ENCODE measurements around the gene ENTPD1. TPM values are rescaled to one million over a fixed set of nuclear protein-coding genes. Genes with fewer than 3 reads are reported as not detected.

Gene ENTPD1
- total RNA-seq, 1 donor from 2014 or later = 1.5 TPM

DNA sequence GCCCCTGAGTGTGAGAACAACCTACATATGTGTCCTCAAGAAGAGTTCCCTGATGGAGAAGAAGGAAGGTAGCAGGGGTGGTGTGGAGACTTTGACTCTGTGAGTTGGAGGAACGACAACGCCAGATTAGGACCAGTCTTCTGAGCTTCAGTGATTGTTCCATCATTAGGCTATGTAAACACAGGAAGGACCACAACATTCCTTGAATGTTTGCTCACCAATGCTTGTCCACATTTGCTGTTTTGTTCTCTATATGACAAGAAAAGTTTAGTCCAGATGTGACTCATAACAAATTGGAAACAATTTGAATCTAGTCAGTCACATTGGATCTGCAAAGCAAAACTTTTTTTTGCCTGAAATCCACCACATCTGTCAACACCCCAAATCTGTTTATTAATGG, 62.7 kb downstream of the ENTPD1 start:
- Mint-ChIP-seq H3K27me3 (ENCODE audit: unreplicated experiment) (no peaks in the 10 kb centered on the region), H3K4me3 (ENCODE audit: unreplicated experiment) (no peak overlapping the region), H3K27ac (ENCODE audit: unreplicated experiment) (no peak overlapping the region), H3K36me3 (ENCODE audit: unreplicated experiment) (no peaks in the 10 kb centered on the region), H3K4me1 (ENCODE audit: unreplicated experiment) (peaks cover 21% of the 10 kb centered on the region), H3K9me3 (ENCODE audit: unreplicated experiment) (peaks cover 3% of the 10 kb centered on the region)
- TF ChIP-seq, protein P1, sequence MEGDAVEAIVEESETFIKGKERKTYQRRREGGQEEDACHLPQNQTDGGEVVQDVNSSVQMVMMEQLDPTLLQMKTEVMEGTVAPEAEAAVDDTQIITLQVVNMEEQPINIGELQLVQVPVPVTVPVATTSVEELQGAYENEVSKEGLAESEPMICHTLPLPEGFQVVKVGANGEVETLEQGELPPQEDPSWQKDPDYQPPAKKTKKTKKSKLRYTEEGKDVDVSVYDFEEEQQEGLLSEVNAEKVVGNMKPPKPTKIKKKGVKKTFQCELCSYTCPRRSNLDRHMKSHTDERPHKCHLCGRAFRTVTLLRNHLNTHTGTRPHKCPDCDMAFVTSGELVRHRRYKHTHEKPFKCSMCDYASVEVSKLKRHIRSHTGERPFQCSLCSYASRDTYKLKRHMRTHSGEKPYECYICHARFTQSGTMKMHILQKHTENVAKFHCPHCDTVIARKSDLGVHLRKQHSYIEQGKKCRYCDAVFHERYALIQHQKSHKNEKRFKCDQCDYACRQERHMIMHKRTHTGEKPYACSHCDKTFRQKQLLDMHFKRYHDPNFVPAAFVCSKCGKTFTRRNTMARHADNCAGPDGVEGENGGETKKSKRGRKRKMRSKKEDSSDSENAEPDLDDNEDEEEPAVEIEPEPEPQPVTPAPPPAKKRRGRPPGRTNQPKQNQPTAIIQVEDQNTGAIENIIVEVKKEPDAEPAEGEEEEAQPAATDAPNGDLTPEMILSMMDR (IDR thresholded peaks at IDR 0.05) = no peak
- no peak for DNase-seq (ENCODE audit: extremely low spot score, unreplicated experiment)

- TF ChIP-seq, protein P1 (IDR thresholded peaks at IDR 0.05) = no peak
- Mint-ChIP-seq H3K4me3 (ENCODE audit: unreplicated experiment) (no peak overlapping the region), H3K4me1 (ENCODE audit: unreplicated experiment) (peaks cover 16% of the 10 kb centered on the region), H3K9me3 (ENCODE audit: unreplicated experiment) (peaks cover 3% of the 10 kb centered on the region), H3K27me3 (ENCODE audit: unreplicated experiment) (no peaks in the 10 kb centered on the region), H3K27ac (ENCODE audit: unreplicated experiment) (no peak overlapping the region), H3K36me3 (ENCODE audit: unreplicated experiment) (no peaks in the 10 kb centered on the region)
- no peak for DNase-seq (ENCODE audit: extremely low spot score, unreplicated experiment)
Observed at GRCh38 chr10:95819620-95820329, 63.8 kb downstream of the ENTPD1 start.

DNA sequence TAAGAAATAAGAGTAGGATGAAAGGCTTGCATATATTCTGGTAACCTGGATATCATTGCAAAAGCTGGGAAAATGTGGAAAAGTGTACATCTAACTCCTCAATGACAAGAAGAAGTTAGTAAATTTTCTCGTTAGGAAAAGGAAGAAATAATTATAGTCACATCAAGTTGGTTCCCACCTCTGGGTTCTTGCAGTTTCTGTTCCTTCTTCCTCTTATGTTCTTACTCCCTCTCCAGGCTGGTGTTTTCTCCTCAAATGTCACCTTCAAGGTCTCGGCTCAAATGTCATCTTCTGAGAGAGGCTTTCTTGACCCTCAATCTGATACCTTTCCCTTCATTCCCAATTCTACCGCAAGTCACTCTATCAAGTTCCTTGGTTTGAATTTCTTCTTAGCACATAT, 64.4 kb downstream of the ENTPD1 start:
- no peak for DNase-seq (ENCODE audit: extremely low spot score, unreplicated experiment)
- H3K4me3 Mint-ChIP-seq (ENCODE audit: unreplicated experiment) = no peak overlapping the region
- no peaks in the 10 kb centered on the region for H3K27me3 Mint-ChIP-seq (ENCODE audit: unreplicated experiment)
- H3K9me3 Mint-ChIP-seq (ENCODE audit: unreplicated experiment) = peaks cover 3% of the 10 kb centered on the region
- H3K36me3 Mint-ChIP-seq (ENCODE audit: unreplicated experiment) = no peaks in the 10 kb centered on the region
- H3K4me1 Mint-ChIP-seq (ENCODE audit: unreplicated experiment) = peaks cover 16% of the 10 kb centered on the region
- TF ChIP-seq, protein P1 (IDR thresholded peaks at IDR 0.05) = no peak
- H3K27ac Mint-ChIP-seq (ENCODE audit: unreplicated experiment) = no peak overlapping the region

DNA sequence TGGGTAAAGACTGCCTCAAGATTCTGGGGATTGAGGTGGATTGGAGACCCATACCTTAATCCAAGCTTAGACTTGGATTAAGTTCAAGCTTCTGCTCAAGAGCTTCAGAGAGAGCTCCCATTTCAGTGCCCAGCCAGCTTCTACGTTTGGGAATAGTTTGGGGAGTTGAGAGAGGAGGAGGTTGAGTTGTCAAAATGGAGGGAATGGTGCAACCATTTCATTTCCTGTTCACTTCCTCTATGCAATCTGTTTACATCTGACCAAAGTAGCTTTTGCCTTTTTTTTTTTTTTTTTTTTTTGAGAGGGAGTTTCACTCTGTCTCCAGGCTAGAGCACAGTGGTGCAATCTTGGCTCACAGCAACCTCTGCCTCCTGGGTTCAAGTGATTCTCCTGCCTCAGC, 65.8 kb downstream of the ENTPD1 start:
- Mint-ChIP-seq H3K9me3 (ENCODE audit: unreplicated experiment) (no peaks in the 10 kb centered on the region), H3K4me3 (ENCODE audit: unreplicated experiment) (no peak overlapping the region), H3K36me3 (ENCODE audit: unreplicated experiment) (no peaks in the 10 kb centered on the region), H3K27ac (ENCODE audit: unreplicated experiment) (no peak overlapping the region), H3K27me3 (ENCODE audit: unreplicated experiment) (no peaks in the 10 kb centered on the region), H3K4me1 (ENCODE audit: unreplicated experiment) (peaks cover 16% of the 10 kb centered on the region)
- DNase-seq (ENCODE audit: extremely low spot score, unreplicated experiment) = no peak
- TF ChIP-seq, protein P1 (IDR thresholded peaks at IDR 0.05) = no peak

DNA sequence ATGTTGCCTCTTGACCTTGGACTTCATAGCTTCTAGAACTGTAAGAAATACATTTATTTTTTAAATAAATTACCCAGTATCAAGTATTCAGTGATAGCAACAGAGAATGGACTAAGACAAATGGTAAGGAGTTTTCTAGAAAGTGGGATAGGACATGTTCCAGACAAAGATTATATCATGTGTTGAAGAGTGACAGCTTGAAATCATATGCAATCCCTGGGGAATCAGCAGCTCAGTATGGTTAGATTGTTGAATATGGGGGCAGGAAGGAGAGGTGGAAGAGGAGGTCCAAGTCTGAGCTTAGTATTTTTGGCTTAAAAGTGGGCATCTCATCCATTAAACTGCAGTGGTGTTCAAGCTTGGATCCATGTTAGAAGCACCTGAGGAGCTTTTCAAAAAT, 74.1 kb downstream of the ENTPD1 start:
- no peaks in the 10 kb centered on the region for H3K27me3 Mint-ChIP-seq (ENCODE audit: unreplicated experiment)
- DNase-seq (ENCODE audit: extremely low spot score, unreplicated experiment) = no peak
- no peaks in the 10 kb centered on the region for H3K4me1 Mint-ChIP-seq (ENCODE audit: unreplicated experiment)
- no peak overlapping the region for H3K27ac Mint-ChIP-seq (ENCODE audit: unreplicated experiment)
- no peaks in the 10 kb centered on the region for H3K9me3 Mint-ChIP-seq (ENCODE audit: unreplicated experiment)
- no peaks in the 10 kb centered on the region for H3K36me3 Mint-ChIP-seq (ENCODE audit: unreplicated experiment)
- TF ChIP-seq, protein P1 (IDR thresholded peaks at IDR 0.05) = no peak
- no peak overlapping the region for H3K4me3 Mint-ChIP-seq (ENCODE audit: unreplicated experiment)

All from osteocyte (in vitro differentiated cells).